GM11168 (cell line): ENCODE measurements around the gene IL17RD.

Source experiments
- in situ Hi-C: fragments of 300-500 bp; cut with MboI; formaldehyde crosslinking; loops from one replicate; pipeline ENCODE4 v1.12.0; 2022; ENCODE audit warnings: low sequenced_read_pairs; ENCODE audit not compliant: unreplicated experiment

Gene IL17RD

DNA sequence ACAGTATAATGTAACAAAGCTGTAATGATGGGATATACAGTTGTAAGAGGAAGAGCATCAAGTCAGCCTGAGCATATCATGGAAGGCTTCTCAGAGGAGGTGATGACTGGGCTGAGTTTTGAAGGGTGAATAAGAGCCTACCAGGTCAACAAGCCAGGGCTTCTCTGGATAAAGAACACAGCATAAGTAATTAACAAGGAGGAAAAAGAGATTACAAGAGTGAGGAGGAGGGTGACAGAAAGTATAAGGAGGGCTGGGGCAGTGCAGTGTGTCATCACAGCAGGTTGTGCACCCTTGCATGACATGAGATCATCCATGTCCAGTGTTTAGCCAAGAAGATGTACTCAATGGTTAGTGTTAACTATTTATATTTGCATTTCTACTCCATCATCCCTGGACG lies 121.6 kb downstream of the IL17RD start:
- in situ Hi-C loops = no loop called here

DNA sequence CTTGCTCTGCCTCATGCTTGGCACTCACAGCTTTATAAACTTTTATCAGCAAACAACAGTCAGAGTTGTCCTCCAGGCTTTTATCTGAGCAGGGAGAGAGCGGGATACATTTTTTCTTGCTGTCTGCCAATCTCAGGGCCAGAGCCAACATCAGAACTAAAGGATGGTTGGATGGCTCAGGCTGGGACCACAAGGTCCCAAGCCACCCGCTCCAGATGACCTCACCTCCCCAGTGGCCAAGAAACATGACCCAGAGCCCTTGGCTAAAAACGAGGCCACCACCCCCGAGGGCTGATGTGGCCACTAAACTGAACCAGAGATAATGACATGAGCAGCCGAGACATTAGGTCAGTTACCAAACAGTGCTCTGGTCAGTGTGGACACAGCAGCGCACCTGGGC lies 123.5 kb downstream of the IL17RD start:
- in situ Hi-C loops = no loop called here
